Ovary (tissue), 3 donors: ENCODE data around the gene LIPC.

Experiments used
- CTCF ChIP-seq, 3 donors: fragments of 450-650 bp in 2 of 3; fragments of 200-600 bp in 1 of 3; IDR thresholded peaks; one replicate each; pipeline versions ENCODE4 v1.5.1 to v1.8.0; 2016 to 2022; ENCODE audit warnings: antibody characterized with exemption in 3 of 3, mild to moderate bottlenecking in 1 of 3
- POLR2A ChIP-seq: fragments of 450-650 bp; IDR thresholded peaks from one replicate; pipeline ENCODE4 v1.6.1; 2017; ENCODE audit warnings: antibody characterized with exemption, mild to moderate bottlenecking, moderate library complexity
- donor health status: DM: no; HTN: no; CAD: no.

- no peak for TF ChIP-seq CTCF (IDR thresholded peaks at IDR 0.05)
- no peak for TF ChIP-seq POLR2A
Measured at GRCh38 chr15:58437531-58438105, 5.8 kb downstream of the LIPC start.
